ENCODE results near the gene SUN1.

The SUN1 gene

DNA sequence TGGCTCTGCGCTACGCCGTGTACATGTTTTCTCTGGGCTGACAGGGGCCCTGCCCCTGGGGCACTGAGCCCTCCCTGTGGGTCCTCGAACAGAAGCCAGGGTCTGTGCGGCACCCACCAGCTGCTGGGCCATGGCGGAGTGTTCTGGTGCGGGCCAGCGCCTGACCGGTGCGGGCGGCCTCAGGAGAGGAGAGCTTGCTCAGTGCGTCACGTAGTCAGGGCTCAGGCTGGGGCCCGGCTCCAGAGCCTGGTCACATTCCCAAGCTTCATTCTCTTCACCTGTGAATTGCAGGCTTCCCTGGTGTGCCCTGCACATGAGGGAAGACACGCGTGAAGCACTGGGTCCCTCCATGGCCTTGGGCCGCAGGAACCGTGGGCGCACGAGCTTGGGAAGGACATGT is 59.5 kb downstream of the SUN1 start:
- no peak for DNase-seq (ENCODE audit: low read depth in 2 of 2)

DNA sequence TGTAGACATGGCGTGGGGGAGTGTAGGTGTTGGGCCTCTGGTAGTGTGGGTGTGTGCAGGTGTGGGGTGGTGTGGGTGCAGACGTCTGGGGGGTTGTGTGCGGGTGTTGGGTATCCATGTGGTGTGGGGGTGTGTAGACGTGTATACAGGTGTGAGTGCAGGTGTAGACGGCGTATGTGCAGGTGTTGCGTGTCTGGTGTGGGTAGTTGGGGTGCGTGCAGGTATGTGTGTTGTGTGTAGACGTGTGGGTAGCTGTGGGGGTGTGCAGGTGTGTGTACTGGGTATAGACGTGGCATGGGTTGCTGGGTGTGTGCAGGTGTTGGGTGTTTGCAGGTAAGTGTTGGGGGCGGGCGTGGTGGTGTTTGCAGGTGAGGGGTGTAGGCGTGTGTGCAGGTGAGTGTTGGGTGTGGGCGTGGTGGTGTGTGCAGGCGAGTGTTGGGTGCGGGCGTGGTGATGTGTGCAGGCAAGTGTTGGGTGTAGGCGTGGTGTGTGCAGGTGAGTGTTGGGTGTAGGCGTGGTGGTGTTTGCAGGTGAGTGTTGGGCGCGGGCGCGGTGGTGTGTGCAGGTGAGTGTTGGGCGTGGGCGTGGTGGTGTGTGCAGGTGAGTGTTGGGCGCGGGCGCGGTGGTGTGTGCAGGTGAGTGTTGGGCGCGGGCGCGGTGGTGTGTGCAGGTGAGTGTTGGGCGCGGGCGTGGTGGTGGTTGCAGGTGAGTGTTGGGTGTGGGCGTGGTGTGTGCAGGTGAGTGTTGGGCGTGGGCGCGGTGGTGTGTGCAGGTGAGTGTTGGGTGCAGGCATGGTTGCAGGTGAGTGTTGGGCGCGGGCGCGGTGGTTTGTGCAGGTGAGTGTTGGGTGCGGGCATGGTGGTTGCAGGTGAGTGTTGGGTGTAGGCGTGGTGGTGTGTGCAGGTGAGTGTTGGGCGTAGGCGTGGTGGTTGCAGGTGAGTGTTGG is 60.6 kb downstream of the SUN1 start:
- no peak for DNase-seq (ENCODE audit: low read depth in 2 of 2)

DNA sequence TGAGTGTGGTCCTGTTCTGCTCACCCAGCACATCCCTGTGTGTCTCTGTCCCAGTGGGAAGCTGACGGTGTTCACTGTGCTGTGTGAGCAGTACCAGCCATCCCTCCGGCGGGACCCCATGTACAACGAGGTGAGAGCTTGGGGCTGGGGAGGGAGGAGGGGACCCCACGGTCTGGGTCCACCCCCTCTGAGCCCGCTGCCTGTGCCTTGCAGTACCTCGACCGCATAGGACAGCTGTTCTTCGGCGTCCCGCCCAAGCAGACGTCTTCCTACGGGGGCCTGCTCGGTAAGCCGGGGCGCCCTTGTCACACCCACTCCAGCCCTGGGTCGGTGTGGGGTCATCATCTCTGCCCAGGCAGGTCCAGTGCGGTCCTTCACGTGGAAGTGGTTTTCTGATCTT is 61.4 kb downstream of the SUN1 start:
- DNase-seq (ENCODE audit: low read depth in 2 of 2) = no peak

DNA sequence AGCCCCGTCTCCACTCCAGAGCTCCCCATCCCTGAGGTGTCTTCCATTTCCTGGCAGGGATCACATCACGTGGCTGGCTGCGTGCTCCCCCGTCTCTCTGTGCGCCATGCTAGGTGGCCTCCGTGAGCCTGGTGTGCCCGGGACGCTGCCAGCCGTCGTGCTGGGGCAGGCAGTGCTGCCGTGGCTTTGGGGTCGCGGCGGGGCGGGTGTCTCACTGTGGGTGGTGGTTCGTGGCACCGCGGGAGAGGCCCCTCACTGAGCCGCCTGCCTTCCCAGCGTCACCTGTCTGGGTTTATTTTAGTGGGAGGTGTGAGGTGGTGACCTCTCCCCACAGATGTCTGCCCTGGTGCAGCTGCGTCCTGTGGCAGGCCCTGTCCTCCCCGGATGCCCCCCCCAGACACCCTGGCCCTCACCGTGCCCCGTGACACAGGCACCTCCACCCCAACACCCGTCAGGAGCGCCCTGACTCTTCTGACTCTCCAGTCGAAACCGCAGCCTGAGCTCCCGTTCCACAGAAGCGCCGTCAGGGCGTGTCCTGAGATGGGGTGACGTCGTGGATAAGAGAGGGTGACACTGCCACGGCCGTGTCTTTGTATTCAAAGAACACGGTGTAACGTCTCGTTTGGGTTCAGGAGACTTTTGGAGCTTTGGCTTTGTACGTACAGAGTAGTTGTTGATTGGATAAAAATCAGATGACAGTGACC is 62.0 kb downstream of the SUN1 start:
- DNase-seq (ENCODE audit: low read depth in 2 of 2) = no peak

DNA sequence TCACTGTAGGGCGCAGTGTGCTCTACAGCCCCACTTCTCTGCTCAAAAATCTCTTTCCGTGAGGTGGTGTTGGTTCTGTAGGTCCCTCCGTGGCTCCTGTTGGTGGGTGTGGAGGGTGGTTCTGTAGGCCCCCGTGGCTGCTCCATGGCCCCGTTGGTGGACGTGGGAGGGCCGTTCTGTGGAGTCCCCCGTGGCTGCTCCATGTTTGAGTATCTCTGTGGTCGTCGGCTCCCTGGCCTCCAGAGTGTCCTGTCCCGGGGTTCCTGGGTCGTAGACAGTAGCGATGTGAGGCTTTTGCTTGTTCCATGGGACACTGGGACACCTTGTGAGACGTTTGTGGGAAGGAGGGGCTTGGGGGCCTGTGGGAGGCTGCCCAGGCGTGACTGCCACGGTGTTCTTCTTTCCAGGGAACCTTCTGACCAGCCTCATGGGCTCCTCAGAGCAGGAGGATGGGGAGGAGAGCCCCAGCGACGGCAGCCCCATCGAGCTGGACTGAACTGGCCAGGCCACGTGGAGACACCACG is 62.7 kb downstream of the SUN1 start:
- no peak for DNase-seq (ENCODE audit: low read depth in 2 of 2)

DNA sequence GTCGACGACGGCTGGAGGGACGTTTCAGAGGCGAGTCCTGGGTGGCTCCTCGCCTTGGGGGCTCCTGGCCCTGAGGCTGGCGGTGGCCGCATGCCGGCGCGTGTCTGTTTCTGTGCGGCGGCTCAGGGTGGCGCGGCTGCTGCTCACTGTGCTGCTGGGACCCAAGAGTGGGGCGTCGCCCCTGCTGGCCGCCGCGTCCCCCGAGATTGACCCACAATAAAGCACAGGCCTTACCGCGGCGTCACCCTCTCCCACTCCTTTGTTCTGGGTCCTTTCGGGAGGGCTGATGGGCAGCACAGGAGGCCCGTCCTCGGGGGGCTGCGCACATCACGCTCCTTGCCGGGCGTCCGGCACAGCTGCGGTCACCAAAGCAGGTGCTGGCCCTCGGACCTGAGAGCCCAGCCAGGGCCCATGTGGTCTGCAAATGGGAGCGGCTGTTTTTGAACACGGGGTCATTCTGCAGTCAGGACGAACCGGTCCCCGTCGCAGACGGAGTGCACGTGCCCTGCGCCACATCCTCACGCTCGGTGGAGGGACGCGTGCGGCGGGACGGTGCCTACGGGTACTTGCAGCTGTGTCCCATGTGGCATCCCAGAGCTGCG is 63.3 kb downstream of the SUN1 start:
- no peak for DNase-seq (ENCODE audit: low read depth in 2 of 2)

DNA sequence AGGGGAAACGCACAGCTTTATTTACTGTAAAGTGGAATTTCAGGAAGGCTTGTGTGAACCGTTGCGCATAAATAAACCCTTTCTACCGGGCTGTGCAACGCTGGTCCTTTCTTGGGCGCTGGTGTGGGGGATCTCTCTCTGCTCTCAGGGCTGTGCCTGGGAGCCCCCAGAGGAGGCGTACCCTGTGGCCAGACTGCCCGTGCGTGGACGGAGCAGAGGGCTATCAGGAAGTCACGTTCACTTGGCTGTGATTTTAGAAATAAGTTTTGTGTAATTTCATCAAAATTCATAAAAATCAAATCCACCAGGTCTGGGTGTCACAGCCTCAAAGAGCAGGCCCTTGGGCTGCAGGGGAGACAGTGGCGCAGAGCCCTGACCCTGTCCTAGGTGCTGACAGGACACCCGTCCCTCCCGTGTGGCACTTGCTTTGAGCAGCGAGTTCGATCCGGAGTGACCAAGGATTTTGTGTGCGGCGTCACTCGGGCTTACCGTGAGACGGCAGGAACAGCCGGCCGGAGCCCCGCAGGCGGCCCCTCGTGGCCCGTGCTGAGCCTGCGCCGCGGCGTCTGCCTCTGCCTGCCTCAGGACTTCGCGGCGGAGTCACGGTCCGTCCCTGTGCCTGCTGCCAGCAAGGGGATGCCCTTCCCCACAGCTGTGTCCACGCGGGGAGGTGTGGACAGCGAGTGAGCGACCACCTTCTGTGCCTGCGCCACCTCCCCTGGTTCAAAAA is 64.2 kb downstream of the SUN1 start:
- no peak for DNase-seq (ENCODE audit: low read depth in 2 of 2)

DNA sequence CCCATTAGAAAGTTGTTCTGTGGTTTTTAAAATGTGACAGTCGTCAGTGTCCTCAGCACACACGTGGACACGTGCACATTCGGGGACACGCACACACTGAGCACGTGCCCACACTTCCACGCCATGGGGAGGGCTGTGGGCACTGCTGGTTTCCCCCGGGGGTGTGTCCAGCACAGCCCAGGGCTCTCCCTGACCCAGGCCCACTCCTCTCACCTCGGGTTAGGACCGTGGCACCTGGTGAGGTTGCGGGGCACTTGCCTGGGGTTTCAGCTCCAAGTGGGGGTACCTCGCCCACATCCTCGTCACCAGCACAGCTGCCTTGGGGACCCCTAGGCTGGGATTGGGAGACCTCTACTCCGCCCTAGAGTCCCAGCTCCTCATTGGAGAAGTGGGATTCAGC is 64.8 kb downstream of the SUN1 start:
- no peak for DNase-seq (ENCODE audit: low read depth in 2 of 2)

DNA sequence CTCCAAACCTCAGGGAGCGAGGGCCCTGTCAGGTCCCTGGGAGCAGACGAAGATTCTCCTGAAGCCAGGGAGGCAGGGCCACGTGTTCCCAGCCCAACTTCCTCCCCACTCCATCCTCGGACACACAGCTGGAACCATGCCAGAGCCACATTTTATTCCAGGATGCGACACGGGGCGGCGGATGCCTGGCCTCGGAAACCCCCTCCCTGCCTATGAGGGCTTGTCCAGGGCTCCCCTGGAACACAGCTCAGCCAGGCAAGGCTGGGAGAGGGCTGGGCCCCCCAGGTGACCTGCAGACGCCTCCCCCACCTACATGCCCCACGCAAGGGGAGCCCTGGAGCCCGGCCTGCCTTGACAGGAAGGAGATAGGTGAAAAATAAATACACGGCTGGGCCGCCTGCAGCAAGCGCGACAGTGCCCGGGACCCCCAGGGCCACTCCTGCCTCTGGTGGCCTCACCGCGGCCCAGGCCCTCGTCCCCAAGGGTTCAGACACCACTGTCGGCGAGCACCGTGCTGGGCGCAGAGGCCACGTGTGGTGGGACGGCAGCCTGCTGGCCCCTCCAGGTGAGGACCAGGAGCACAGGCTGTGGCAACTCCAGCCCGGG is 65.6 kb downstream of the SUN1 start:
- DNase-seq (ENCODE audit: low read depth in 2 of 2) = no peak

DNA sequence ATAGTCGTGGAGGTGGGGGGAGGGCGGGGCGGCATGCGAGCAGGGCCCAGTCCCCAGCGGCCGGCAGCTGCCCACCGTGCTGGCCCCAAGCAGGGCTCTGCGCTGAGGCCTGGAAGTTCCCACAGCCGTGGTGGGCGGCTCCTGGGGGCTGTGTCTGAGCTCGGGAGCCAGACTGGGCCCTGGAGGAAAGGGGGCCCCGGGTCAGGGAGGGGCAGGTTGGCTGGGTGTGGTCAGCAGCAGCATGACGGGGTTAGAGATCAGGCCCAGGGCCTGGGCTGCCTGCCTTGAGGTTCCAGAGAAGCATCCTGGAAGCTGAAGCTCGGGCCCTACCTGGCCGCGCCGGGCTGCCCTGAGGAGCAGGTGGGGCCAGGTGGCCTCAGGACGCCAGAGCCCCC is 66.2 kb downstream of the SUN1 start:
- DNase-seq (ENCODE audit: low read depth in 2 of 2) = no peak

DNA sequence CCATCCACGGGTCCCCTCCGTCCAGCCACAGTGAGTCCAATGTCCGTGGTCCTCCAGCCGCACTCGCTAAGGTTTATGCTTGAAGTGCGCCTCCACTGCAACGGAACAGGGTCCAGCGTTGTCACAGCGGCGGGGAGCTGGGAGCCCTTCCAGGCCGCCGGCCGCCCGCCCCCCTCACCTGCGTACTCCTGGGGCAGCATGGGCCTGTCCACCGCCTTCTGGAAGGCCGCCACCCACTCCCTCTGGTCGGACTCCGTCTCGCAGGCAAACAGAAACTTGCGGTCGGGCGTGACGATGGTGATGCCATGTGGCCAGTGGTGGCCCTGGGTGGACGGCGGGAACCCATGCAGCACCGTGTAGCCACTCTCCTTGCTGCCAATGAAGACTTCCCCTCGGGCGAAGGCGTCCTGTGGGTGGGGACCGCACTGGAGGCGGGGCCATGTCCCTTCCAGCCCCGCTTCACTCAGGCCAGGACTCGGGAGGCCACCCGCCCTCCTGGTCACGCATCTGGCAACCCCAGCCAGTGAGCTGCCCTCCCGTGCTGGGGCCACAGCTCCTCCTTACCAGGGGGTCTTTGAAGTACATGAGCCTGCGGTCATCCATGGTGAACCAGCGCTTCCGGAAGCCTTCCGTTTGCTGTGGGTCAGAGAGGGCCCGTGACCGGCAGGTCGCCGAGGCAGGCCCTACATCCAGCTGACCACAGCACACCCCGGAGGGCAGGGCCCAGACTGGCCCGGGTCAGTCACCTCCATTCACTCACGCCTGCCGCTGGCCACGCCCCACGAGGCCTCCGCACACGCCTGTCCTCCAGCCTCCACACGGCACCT is 66.8 kb downstream of the SUN1 start:
- no peak for DNase-seq (ENCODE audit: low read depth in 2 of 2)

DNA sequence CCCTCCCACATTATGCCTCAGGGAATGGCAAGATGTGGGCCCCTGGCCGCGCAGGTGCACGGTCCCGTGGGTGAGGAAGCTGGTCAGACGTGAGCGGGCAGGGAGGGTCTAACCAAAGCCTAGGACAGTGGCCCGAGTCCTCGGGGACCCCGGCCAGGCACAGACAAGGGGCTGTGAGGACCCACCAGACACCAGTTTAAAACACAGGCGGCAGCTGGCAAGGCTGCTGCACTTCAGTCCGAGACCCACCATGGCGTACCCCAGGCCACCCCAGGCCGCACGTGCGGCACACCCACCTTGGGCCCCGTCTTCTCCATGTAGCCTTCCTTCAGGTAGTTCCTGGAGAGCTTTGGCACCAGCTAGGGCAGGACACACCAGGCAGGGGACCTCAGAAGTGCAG is 67.5 kb downstream of the SUN1 start:
- DNase-seq (ENCODE audit: low read depth in 2 of 2) = no peak

DNA sequence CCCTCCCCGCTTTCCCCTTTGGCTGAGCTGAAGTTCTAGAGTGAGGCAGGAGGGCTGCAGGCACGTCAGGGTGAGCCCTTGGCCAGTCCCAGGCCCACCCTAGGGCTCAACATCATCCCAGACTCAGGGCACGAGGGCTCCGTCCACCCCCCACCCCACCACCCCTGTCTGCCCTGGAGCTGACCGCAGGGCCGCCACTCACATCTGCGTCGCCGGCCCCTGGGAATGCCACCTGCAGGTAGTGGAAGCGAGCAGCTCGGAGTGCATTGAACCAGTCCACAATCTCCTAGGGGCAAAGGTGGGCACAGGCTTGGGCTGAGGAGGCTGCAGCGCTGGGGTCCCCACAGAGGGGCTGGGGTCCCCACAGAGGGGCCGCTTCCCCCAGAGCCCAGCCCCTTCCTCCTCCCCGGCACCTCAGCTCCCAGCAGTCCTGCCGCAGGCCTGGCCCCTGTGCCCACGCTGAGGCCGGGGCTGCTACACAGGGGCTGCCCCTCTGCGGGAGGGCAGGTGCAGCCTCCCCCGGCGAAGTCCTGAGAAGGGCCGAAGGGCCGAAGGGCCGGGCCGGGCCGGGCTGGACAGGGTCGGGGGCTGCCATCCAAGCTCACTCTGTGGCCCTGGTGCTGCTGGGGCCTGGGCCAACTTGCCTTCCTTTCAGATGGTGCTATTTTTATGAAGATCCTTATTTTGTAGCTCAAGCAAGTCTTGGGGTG is 68.2 kb downstream of the SUN1 start:
- DNase-seq (ENCODE audit: low read depth in 2 of 2) = no peak

DNA sequence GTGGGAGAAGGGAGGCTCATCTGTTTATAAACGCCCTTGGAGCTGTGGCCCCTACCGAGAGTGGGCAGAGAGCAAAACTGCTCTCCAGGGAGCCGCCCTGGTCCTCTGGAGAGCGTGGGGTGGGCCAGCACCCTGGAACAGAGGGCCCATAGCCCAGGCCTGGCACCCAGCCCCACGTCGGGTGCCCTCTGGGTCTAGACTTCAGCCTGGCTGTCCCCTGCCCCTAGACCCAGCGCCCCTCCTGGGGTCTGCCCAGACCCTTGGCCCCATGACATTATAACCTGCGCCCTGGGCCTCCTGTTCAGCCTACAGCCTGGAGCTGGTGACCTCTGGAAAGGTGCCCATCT is 68.7 kb downstream of the SUN1 start:
- no peak for DNase-seq (ENCODE audit: low read depth in 2 of 2)

DNA sequence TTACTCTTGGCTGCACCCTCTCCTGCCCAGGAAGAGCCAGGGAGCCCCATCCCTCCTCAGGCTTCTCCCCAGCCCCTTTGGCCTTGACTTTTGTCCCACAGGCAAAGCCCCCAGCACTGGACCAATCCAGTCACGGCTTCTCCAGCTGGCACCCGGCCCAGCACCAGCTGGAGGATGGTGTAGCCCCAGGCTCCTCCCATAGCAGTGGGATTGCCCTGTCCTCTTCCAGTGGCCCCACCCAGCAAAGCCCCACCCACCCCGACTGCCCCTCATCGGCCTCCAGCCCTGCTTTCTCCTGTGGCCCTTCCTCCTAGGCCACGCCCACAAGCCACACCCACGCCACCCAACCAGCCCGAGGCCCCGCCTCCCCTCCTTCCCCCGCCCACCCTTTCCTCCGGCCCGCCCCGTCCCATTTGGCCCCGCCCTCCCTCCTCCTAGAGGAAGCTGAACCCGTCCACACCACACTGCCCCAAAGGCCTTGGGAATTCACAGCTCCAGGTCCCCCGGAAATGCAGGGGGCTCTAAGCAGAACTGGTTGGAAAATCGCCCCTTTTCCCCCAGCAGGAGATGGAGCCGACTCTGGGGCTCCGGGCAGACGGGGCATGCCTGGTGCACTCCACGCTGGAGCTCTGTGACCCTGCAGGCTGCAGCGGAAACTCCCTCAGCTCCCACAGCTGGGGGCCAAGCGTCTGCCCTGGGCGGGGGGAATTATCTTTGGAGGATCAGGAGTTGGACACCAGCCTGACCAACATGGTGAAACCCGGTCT is 69.3 kb downstream of the SUN1 start:
- DNase-seq (ENCODE audit: low read depth in 2 of 2) = peak; percentile 35 to 41

DNA sequence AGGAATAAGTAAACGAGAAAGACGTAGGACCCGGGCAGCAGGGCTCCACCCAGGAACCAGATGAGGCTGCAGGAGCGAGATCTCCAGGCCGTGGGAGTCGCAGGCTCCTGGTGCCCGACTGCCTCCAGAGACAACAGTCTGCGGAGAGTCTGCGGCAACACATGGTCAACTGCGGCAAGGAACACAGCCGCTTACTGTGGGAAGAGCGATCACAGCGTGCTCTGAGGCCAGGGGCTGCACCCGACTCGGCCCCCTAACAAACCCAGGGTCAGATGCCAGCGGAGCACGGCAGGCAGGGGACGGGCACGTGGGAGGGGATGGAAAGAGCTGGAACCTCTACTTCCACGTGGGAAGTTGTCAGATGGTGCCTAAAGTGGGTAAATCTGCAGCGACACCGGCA is 70.7 kb downstream of the SUN1 start:
- DNase-seq (ENCODE audit: low read depth in 2 of 2) = no peak

DNA sequence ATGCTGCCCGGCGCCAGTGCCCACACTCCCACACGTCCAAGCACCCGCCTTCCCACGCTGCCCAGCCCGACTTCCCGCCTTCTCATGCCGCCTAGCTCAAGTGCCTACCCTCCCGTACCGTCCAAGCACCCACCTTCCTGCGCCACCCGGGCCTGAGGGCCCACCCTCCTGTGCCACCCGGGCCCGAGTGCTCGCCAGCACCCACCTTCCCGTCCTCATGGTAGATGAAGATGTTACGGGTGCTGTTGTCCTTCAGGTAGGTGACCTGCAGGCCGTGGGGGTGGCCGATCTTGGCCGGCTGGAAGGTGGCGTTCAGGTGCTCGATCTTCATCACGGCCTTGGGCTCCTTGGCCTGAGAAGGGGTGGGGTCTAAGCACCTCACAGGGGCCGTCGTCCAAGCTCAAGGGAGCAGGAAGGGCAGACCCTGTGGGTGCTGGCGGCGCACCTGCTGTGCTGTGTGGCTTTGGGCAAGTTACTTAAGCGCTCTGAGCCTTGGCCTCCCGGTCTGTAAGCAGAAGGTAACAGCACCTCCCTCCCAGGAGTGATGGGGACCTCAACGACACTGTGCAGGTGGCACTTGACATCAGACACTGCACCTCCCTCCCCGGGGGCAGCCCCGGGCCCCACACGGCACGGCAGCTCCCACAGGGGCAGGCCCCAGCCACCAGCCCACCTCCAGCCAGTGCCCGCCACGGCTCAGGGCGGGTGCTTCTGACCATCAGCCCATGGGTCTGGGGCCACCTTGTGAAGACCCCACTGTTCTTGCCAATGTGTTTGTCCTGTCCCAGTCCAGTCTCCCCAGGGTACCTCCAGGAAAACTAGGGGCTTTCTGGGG is 71.9 kb downstream of the SUN1 start:
- DNase-seq (ENCODE audit: low read depth in 2 of 2) = no peak

DNA sequence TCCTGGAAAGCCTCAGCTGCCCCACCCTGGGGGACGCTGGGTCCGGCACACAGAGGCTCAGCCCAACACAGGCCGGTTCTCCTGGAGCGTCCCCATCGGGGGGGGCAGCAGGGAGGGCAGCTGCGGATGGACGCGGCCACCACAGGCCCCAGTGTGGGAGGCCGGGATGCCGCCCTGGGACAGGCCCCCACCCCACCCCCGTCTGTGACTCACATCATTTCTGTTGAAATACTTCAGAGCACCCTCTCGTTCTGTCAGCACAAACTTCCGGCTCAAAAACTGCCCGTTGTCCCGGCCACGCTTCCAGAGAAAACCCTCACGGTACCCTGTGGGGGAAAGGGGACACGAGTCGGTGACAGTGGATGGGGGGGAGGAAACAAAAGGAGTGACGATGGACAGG is 72.6 kb downstream of the SUN1 start:
- no peak for DNase-seq (ENCODE audit: low read depth in 2 of 2)

Measured in stimulated activated CD4-positive, alpha-beta T cell treated with anti-CD3 and anti-CD28 coated beads, Interleukin-15, amount 100 ng/mL, for 48 hours (primary cell).